KMS-11 (cell line): ENCODE data around the gene CGB5.
"Not testable (repeated sequence)": the region's sequence is repeated elsewhere in the genome, so short reads cannot be mapped to it uniquely, and the experiment has no call there.

Experiments used
- H2AFZ ChIP-seq: fragments of 200-600 bp; sonication (generic); 2 replicates; pipeline ENCODE4 v1.6.1; 2016; ENCODE audit warnings: antibody characterized with exemption, mixed run types, low read depth
- H3K27ac ChIP-seq: fragments of 200-600 bp; sonication (generic); 2 replicates; pipeline ENCODE4 v1.6.1; 2016; ENCODE audit warnings: mild to moderate bottlenecking, mixed run types
- H3K27me3 ChIP-seq: fragments of 200-600 bp; sonication (generic); 2 replicates; pipeline ENCODE4 v1.6.1; 2017; ENCODE audit warnings: mild to moderate bottlenecking, low read depth, mixed run types, moderate library complexity; ENCODE audit not compliant: insufficient read depth
- H3K36me3 ChIP-seq: fragments of 200-600 bp; sonication (generic); 2 replicates; pipeline ENCODE4 v1.6.1; 2017; ENCODE audit warnings: mild to moderate bottlenecking, mixed run types; ENCODE audit not compliant: insufficient read depth
- H3K4me1 ChIP-seq: fragments of 200-600 bp; sonication (generic); 2 replicates; pipeline ENCODE4 v1.6.1; 2016; ENCODE audit warnings: mild to moderate bottlenecking, low read depth, mixed run types; ENCODE audit not compliant: poor library complexity, severe bottlenecking
- H3K4me2 ChIP-seq: fragments of 200-600 bp; sonication (generic); 2 replicates; pipeline ENCODE4 v1.7.0; 2016; ENCODE audit warnings: mild to moderate bottlenecking, mixed run types
- H3K4me3 ChIP-seq: fragments of 200-600 bp; sonication (generic); IDR thresholded peaks from 2 replicates; pipeline ENCODE4 v1.6.1; 2017; ENCODE audit warnings: low read depth, low read length, mixed read lengths; ENCODE audit not compliant: insufficient read depth
- H3K79me2 ChIP-seq: fragments of 200-600 bp; sonication (generic); 2 replicates; pipeline ENCODE4 v1.6.1; 2016; ENCODE audit warnings: low read depth, mixed run types; ENCODE audit not compliant: insufficient read depth
- H3K9ac ChIP-seq: fragments of 200-600 bp; sonication (generic); 2 replicates; pipeline ENCODE4 v1.6.1; 2016; ENCODE audit warnings: mild to moderate bottlenecking, mixed run types
- H4K20me1 ChIP-seq: fragments of 200-600 bp; sonication (generic); 2 replicates; pipeline ENCODE4 v1.6.1; 2016; ENCODE audit warnings: mild to moderate bottlenecking, mixed run types; ENCODE audit not compliant: insufficient read depth
- TF ChIP-seq, protein P1 (sequence below): fragments of 200-600 bp; sonication (generic); conservative IDR thresholded peaks from 2 replicates; pipeline ENCODE4 v1.6.1; 2017; ENCODE audit warnings: low read depth, mild to moderate bottlenecking, antibody characterized with exemption, low read length, moderate library complexity, mixed read lengths

The CGB5 gene

DNA sequence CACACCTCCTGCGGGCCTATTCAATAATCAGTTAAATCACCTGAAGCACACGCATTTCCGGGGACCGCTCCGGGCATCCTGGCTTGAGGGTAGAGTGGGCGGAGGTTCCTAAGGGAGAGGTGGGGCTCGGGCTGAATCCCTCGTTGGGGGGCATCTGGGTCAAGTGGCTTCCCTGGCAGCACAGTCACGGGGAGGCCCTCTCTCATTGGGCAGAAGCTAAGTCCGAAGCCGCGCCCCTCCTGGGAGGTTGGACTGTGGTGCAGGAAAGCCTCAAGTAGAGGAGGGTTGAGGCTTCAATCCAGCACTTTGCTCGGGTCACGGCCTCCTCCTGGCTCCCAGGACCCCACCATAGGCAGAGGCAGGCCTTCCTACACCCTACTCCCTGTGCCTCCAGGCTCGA, at the start of gene CGB5:
CGB5 (plus strand) TSS at position 301 of the 400 bp plus-strand sequence. CDS start 362 bp downstream, outside the sequence.
- H3K27ac ChIP-seq, H3K79me2 ChIP-seq, H2AFZ ChIP-seq, H3K4me3 ChIP-seq, H4K20me1 ChIP-seq, H3K4me2 ChIP-seq, H3K36me3 ChIP-seq, H3K4me1 ChIP-seq, H3K9ac ChIP-seq: not testable (repeated sequence)
- H3K27me3 ChIP-seq = peaks cover 46% of the 10 kb centered on the region

DNA sequence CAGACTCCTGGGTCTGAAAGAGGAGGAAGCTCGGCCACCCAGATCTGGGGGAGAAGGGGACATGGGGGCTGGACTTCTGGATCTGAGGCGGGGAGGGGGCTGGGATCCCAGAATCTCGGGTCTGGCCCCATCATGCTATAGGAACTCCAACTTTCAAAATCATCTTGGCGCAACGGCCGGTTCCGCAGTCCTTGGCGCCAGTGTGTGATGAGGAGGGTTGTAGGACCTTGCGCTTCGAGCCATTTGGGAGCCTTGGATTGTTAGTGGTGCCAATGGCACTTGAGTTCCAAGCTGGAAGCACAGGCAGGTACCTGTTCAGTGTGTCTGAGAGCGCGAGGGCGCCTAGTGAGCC, 49.6 kb upstream of the CGB5 start:
- H3K27ac ChIP-seq = peak overlapping the region; percentile 73
- no peaks in the 10 kb centered on the region for H3K36me3 ChIP-seq
- H3K27me3 ChIP-seq = no peaks in the 10 kb centered on the region
- TF ChIP-seq, protein P1, sequence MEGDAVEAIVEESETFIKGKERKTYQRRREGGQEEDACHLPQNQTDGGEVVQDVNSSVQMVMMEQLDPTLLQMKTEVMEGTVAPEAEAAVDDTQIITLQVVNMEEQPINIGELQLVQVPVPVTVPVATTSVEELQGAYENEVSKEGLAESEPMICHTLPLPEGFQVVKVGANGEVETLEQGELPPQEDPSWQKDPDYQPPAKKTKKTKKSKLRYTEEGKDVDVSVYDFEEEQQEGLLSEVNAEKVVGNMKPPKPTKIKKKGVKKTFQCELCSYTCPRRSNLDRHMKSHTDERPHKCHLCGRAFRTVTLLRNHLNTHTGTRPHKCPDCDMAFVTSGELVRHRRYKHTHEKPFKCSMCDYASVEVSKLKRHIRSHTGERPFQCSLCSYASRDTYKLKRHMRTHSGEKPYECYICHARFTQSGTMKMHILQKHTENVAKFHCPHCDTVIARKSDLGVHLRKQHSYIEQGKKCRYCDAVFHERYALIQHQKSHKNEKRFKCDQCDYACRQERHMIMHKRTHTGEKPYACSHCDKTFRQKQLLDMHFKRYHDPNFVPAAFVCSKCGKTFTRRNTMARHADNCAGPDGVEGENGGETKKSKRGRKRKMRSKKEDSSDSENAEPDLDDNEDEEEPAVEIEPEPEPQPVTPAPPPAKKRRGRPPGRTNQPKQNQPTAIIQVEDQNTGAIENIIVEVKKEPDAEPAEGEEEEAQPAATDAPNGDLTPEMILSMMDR = no peak
- peak overlapping the region; percentile 98 for H3K4me2 ChIP-seq
- H4K20me1 ChIP-seq = no peaks in the 10 kb centered on the region
- H3K4me1 ChIP-seq = peaks cover 31% of the 10 kb centered on the region
- H3K4me3 ChIP-seq = no peak overlapping the region
- H3K9ac ChIP-seq = peak overlapping the region; percentile 81
- peak overlapping the region; percentile 53 for H2AFZ ChIP-seq
- peaks cover 69% of the 10 kb centered on the region for H3K79me2 ChIP-seq

DNA sequence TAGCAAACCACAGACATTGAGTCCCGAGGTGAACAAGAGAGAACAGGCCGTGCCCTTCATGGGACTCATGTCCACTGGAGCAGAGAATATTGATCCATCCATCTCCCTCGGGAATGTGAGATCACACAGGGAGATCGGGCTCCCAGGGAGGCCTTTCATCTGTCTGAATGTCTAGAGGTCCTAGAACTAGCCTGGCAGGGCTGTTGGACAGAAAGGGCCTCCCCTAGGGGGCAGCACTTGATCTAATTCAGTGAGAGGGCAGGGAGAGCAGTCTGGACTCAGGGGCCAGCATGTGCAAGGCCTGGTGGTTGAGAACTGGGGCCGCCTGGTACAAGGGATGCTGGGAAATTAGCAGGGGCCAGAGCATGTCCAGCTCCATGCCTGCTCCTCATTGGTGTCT, 45.7 kb upstream of the CGB5 start:
- Histone ChIP-seq H3K79me2 (peaks cover 53% of the 10 kb centered on the region), H3K4me3 (no peak overlapping the region), H2AFZ (no peak overlapping the region), H3K36me3 (no peaks in the 10 kb centered on the region), H3K4me2 (no peak overlapping the region), H3K9ac (no peak overlapping the region), H4K20me1 (no peaks in the 10 kb centered on the region), H3K27ac (no peak overlapping the region), H3K4me1 (peaks cover 26% of the 10 kb centered on the region), H3K27me3 (no peaks in the 10 kb centered on the region)
- TF ChIP-seq, protein P1 = peak; percentile 76

DNA sequence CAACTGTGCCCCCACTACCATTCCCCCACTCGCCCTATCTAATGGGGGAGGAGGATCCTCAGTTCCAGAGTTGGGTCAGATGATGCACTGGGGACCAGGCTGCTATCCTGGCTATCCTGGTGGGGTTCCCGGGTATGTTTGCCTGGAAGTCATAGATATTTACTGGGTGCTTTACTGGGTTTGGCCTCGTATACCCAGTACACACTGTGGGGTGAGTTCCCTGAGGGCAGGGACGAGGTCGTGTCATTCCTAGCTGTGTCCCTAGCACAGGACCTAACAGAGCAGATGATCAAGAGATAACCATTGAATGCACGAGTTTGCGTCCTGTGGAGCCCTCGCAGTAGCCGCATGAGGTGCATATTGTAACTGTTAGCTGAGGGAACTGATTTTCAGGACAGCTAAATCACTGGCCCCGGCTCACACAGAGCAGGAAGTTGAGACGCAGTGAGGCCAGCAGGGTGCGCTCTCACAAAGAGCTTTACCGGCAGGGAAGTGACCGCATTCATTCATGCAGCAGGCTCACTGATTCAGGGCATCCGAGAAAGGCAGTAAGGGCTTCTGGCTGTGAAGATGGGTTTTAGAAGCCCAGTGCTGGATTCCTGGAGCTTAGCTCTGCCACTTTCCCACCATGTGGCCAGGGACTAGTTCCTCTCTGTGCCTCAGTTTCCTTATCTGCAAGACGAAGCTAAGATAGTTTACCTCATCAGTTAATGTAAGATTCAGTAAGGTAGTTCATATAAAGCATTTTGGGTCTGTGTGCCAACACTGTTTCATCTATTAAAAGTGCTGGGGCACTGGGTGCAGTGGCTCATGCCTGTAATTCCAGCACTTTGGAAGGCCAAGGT, 43.9 kb upstream of the CGB5 start:
- no peak overlapping the region for H3K4me3 ChIP-seq
- H3K4me2 ChIP-seq = no peak overlapping the region
- TF ChIP-seq, protein P1 = peak; percentile 52
- no peaks in the 10 kb centered on the region for H3K36me3 ChIP-seq
- H3K4me1 ChIP-seq = peaks cover 23% of the 10 kb centered on the region
- no peaks in the 10 kb centered on the region for H4K20me1 ChIP-seq
- peaks cover 43% of the 10 kb centered on the region for H3K79me2 ChIP-seq
- no peak overlapping the region for H3K27ac ChIP-seq
- no peak overlapping the region for H2AFZ ChIP-seq
- H3K9ac ChIP-seq = no peak overlapping the region
- H3K27me3 ChIP-seq = no peaks in the 10 kb centered on the region

DNA sequence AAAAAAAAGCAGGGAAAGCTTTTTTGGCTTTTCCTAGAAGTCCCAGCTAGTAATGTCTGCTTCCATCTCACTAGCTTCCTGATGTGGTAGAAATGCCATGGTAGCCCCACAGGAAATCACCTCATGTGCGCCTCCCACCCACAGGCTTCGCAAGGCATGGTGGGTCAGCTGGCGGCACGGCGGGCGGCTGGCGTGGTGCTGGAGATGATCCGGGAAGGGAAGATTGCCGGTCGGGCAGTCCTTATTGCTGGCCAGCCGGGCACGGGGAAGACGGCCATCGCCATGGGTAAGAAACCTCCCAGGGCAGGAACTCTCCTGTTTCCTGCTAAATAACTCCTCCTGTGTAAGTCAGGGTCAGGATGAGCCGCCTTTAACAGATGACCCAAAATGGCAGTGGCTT, 39.5 kb upstream of the CGB5 start:
- Histone ChIP-seq H3K4me3 (no peak overlapping the region), H3K9ac (no peak overlapping the region), H3K27me3 (no peaks in the 10 kb centered on the region), H2AFZ (no peak overlapping the region), H3K4me2 (no peak overlapping the region), H3K79me2 (0 out of 2 replicates have a peak, but pooled peaks cover 4% of the 10 kb centered on the region), H4K20me1 (no peaks in the 10 kb centered on the region), H3K27ac (no peak overlapping the region), H3K4me1 (no peaks in the 10 kb centered on the region), H3K36me3 (peaks cover 7% of the 10 kb centered on the region; the same call in 1 of the 2 replicates)
- TF ChIP-seq, protein P1 = no peak
